ENCODE data around the gene VCAN.

VCAN gene

GRCh38 chr5:83507431-83507830, 35.9 kb downstream of the VCAN start:
- no peak for DNase-seq

- DNase-seq = no peak
Observed at GRCh38 chr5:83509540-83509939, 38.0 kb downstream of the VCAN start.

- DNase-seq = no peak
Observed at GRCh38 chr5:83510260-83510659, 38.7 kb downstream of the VCAN start.

GRCh38 chr5:83512061-83512745, 40.7 kb downstream of the VCAN start:
- no peak for DNase-seq

GRCh38 chr5:83513081-83513480, 41.5 kb downstream of the VCAN start:
- DNase-seq = no peak

GRCh38 chr5:83513491-83513890, 41.9 kb downstream of the VCAN start:
- DNase-seq = no peak

GRCh38 chr5:83516377-83516776, 44.8 kb downstream of the VCAN start:
- DNase-seq = no peak

- no peak for DNase-seq
Observed at GRCh38 chr5:83517072-83517687, 45.6 kb downstream of the VCAN start.

- no peak for DNase-seq
Observed at GRCh38 chr5:83517688-83518085, 46.1 kb downstream of the VCAN start.

- no peak for DNase-seq
Observed at GRCh38 chr5:83518319-83519061, 46.9 kb downstream of the VCAN start.

- no peak for DNase-seq
Observed at GRCh38 chr5:83522446-83522845, 50.9 kb downstream of the VCAN start.

- no peak for DNase-seq
Observed at GRCh38 chr5:83523929-83524328, 52.4 kb downstream of the VCAN start.

GRCh38 chr5:83524345-83524744, 52.8 kb downstream of the VCAN start:
- no peak for DNase-seq

- no peak for DNase-seq
Observed at GRCh38 chr5:83524991-83525390, 53.4 kb downstream of the VCAN start.

GRCh38 chr5:83526289-83526688, 54.7 kb downstream of the VCAN start:
- no peak for DNase-seq

GRCh38 chr5:83527221-83527620, 55.7 kb downstream of the VCAN start:
- DNase-seq = no peak

- DNase-seq = no peak
Observed at GRCh38 chr5:83527722-83528438, 56.3 kb downstream of the VCAN start.

GRCh38 chr5:83528439-83528769, 56.9 kb downstream of the VCAN start:
- DNase-seq = no peak

GRCh38 chr5:83530193-83530592, 58.6 kb downstream of the VCAN start:
- no peak for DNase-seq

- no peak for DNase-seq
Observed at GRCh38 chr5:83531661-83532060, 60.1 kb downstream of the VCAN start.

GRCh38 chr5:83538786-83539462, 67.4 kb downstream of the VCAN start:
- no peak for DNase-seq

GRCh38 chr5:83539463-83539790, 67.9 kb downstream of the VCAN start:
- no peak for DNase-seq

- DNase-seq = no peak
Observed at GRCh38 chr5:83540105-83540504, 68.6 kb downstream of the VCAN start.

Measured in activated CD8-positive, alpha-beta memory T cell treated with anti-CD3 and anti-CD28 coated beads, Interleukin-2, amount 50 U/mL, for 48 hours (primary cell).